ENCODE results near the gene FTCD. TPM values are rescaled to one million over a fixed set of nuclear protein-coding genes. Genes with fewer than 3 reads are reported as not detected.

The FTCD gene
- total and polyA plus RNA-seq, 2 donors (not counting 3 experiments of a cell fraction or from before 2014, with no cell fraction given), result 0.06 to 1.2 TPM

DNA sequence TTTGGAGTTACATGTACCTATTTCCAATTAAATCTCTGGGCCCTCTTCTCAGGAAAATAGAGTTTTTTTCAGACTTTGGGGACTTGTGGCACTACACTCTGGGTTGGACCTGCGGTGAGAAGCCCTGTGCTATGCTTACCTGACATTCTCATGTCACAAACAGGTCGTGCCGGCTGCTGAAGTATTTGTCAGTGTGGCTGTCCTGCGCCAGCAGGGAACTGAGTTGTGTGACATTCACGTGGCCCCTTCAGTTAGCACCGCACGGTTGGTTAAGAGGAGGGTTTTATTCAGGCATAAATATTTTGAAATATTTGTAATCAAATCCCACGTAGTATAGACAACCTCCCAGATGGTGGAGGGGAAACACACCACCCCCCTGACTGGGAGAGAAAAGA is 63.8 kb downstream of the FTCD start:
- DNase-seq (ENCODE audit: low read depth, low spot score) (no peak), FAIRE-seq (no peak)
- no peaks in the 10 kb centered on the region for H3K79me2 ChIP-seq (ENCODE audit: control insufficient read depth, insufficient read depth, low read length)
- no peak overlapping the region for H3K4me2 ChIP-seq (ENCODE audit: insufficient read depth, low read length)
- H4K20me1 ChIP-seq (replicated peaks; ENCODE audit: control insufficient read depth, extremely low read depth, insufficient read depth, low read length), result no peaks in the 10 kb centered on the region
- intact Hi-C loops (cut with micrococcal nuclease), result no loop called here
- TF ChIP-seq FOS (IDR thresholded peaks at IDR 0.05; ENCODE audit: borderline replicate concordance, insufficient read depth, low read length) (no peak), JUN (IDR thresholded peaks at IDR 0.05; ENCODE audit: borderline replicate concordance, insufficient read depth, insufficient read length, low read depth) (no peak), POLR2A (IDR thresholded peaks at IDR 0.05; ENCODE audit: low read depth, low read length) (no peak), GATA2 (IDR thresholded peaks at IDR 0.05; ENCODE audit: insufficient read depth, insufficient read length, low read depth, low read length) (no peak), EZH2 (IDR thresholded peaks at IDR 0.05; ENCODE audit: borderline replicate concordance, low read depth, low read length, severe bottlenecking) (no peak), POLR2AphosphoS5 (IDR thresholded peaks at IDR 0.05; ENCODE audit: insufficient read depth, low read depth, low read length) (no peak), MYC (IDR thresholded peaks at IDR 0.05; ENCODE audit: low read depth, low read length) (no peak)
- TF ChIP-seq, protein P1, sequence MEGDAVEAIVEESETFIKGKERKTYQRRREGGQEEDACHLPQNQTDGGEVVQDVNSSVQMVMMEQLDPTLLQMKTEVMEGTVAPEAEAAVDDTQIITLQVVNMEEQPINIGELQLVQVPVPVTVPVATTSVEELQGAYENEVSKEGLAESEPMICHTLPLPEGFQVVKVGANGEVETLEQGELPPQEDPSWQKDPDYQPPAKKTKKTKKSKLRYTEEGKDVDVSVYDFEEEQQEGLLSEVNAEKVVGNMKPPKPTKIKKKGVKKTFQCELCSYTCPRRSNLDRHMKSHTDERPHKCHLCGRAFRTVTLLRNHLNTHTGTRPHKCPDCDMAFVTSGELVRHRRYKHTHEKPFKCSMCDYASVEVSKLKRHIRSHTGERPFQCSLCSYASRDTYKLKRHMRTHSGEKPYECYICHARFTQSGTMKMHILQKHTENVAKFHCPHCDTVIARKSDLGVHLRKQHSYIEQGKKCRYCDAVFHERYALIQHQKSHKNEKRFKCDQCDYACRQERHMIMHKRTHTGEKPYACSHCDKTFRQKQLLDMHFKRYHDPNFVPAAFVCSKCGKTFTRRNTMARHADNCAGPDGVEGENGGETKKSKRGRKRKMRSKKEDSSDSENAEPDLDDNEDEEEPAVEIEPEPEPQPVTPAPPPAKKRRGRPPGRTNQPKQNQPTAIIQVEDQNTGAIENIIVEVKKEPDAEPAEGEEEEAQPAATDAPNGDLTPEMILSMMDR (IDR thresholded peaks at IDR 0.05; ENCODE audit: extremely low read depth in 1 of 2, insufficient read depth in 1 of 2, low read depth in 1 of 2, low read length in 2 of 2), result no peak
- no peaks in the 10 kb centered on the region for H3K9me3 ChIP-seq (replicated peaks; ENCODE audit: control insufficient read depth, insufficient read depth, low read length)
- no peak overlapping the region for H3K4me3 ChIP-seq (replicated peaks in 1 of 3; ENCODE audit: insufficient read depth in 1 of 3, low read depth in 1 of 3, low read length in 3 of 3)
- H2AFZ ChIP-seq (ENCODE audit: low read depth, low read length), result no peak overlapping the region
- no peak overlapping the region for H3K27ac ChIP-seq (ENCODE audit: insufficient read depth, low read depth, low read length)
- H3K36me3 ChIP-seq (ENCODE audit: control insufficient read depth in 2 of 2, extremely low read depth in 1 of 2, insufficient read depth in 2 of 2, low read length in 2 of 2), result no peaks in the 10 kb centered on the region
- ChIA-PET CTCF (no interaction called here), POLR2A (no interaction called here)
- BruUV-seq (replicated peaks), result no TSS peak
- dilution Hi-C loops (cut with MboI; ENCODE audit: extremely low pct_ligation_motif_present, low sequenced_read_pairs), result no loop called here
- H3K4me1 ChIP-seq (ENCODE audit: control insufficient read depth, extremely low read depth, insufficient read depth, low read length), result no peaks in the 10 kb centered on the region
- no peaks in the 10 kb centered on the region for H3K9me1 ChIP-seq (replicated peaks; ENCODE audit: control insufficient read depth, extremely low read depth, insufficient read depth, low read length)
- H3K9ac ChIP-seq (replicated peaks; ENCODE audit: extremely low read depth, insufficient read depth, low read length), result no peak overlapping the region
- peaks cover 2% of the 10 kb centered on the region in 2 experiments for H3K27me3 ChIP-seq (ENCODE audit: control insufficient read depth in 2 of 2, insufficient read depth in 2 of 2, low read length in 2 of 2)

Measured in endothelial cell of umbilical vein (primary cell).